ENCODE data around the gene COBL. TPM values are rescaled to one million over a fixed set of nuclear protein-coding genes. Genes with fewer than 3 reads are reported as not detected.
"Not testable (repeated sequence)": the region's sequence is repeated elsewhere in the genome, so short reads cannot be mapped to it uniquely, and the experiment has no call there.

The COBL gene
- total RNA-seq, 2 donors from 2014 or later = 36.5 to 46.6 TPM

GRCh38 chr7:51214098-51214497, 102.5 kb downstream of the COBL start:
- TF ChIP-seq POLR2AphosphoS5 (IDR thresholded peaks at IDR 0.05) = no peak
- no peak for TF ChIP-seq POLR2A (IDR thresholded peaks at IDR 0.05)
- TF ChIP-seq CTCF (IDR thresholded peaks at IDR 0.05) = no peak

GRCh38 chr7:51213618-51214017, 103.0 kb downstream of the COBL start:
- intact Hi-C loops (cut with DNase I) = no loop called here
- no peak for TF ChIP-seq POLR2AphosphoS5 (IDR thresholded peaks at IDR 0.05)
- no peak for TF ChIP-seq CTCF (IDR thresholded peaks at IDR 0.05)
- no peak for TF ChIP-seq POLR2A (IDR thresholded peaks at IDR 0.05)
- WGBS = 94% methylated on average over 9 of the region's 9 CpGs

More at GRCh38 chr7:51214098-51214497, 102.5 kb downstream of the COBL start:
- Histone ChIP-seq H3K4me3 (no peak overlapping the region), H3K4me1 (replicated peaks) (no peaks in the 10 kb centered on the region), H3K27me3 (replicated peaks; ENCODE audit: insufficient read depth) (no peaks in the 10 kb centered on the region), H3K36me3 (no peaks in the 10 kb centered on the region), H3K27ac (no peak overlapping the region), H3K9me3 (no peaks in the 10 kb centered on the region)
- 96% methylated on average over 7 of the region's 7 CpGs for WGBS
- intact Hi-C loops (cut with DNase I) = no loop called here
- no peak for DNase-seq (ENCODE audit: low spot score)

GRCh38 chr7:51210766-51211165, 105.8 kb downstream of the COBL start:
- H3K27me3 ChIP-seq (replicated peaks; ENCODE audit: insufficient read depth) = no peaks in the 10 kb centered on the region
- H3K36me3 ChIP-seq = no peaks in the 10 kb centered on the region
- H3K9me3 ChIP-seq = no peaks in the 10 kb centered on the region
- no peak overlapping the region for H3K27ac ChIP-seq
- no peak for DNase-seq (ENCODE audit: low spot score)
- 74% methylated on average over 3 of the region's 3 CpGs for WGBS
- TF ChIP-seq CTCF (IDR thresholded peaks at IDR 0.05) (no peak), POLR2A (IDR thresholded peaks at IDR 0.05) (no peak), POLR2AphosphoS5 (IDR thresholded peaks at IDR 0.05) (no peak)
- H3K4me3 ChIP-seq = no peak overlapping the region
- intact Hi-C loops (cut with DNase I) = no loop called here
- H3K4me1 ChIP-seq (replicated peaks) = no peaks in the 10 kb centered on the region

More at GRCh38 chr7:51213618-51214017, 103.0 kb downstream of the COBL start:
- Histone ChIP-seq H3K27ac (no peak overlapping the region), H3K4me1 (replicated peaks) (no peaks in the 10 kb centered on the region), H3K36me3 (no peaks in the 10 kb centered on the region), H3K9me3 (no peaks in the 10 kb centered on the region), H3K27me3 (replicated peaks; ENCODE audit: insufficient read depth) (no peaks in the 10 kb centered on the region), H3K4me3 (no peak overlapping the region)
- DNase-seq (ENCODE audit: low spot score) = no peak

GRCh38 chr7:51209426-51209825, 107.2 kb downstream of the COBL start:
- H3K36me3 ChIP-seq = no peaks in the 10 kb centered on the region
- WGBS = 89% methylated on average over 6 of the region's 6 CpGs
- intact Hi-C loops (cut with DNase I) = no loop called here
- H3K4me1 ChIP-seq (replicated peaks) = no peaks in the 10 kb centered on the region
- H3K27ac ChIP-seq = no peak overlapping the region
- H3K4me3 ChIP-seq = no peak overlapping the region
- H3K9me3 ChIP-seq = no peaks in the 10 kb centered on the region
- no peaks in the 10 kb centered on the region for H3K27me3 ChIP-seq (replicated peaks; ENCODE audit: insufficient read depth)
- no peak for DNase-seq (ENCODE audit: low spot score)
- TF ChIP-seq CTCF (IDR thresholded peaks at IDR 0.05) (no peak), POLR2AphosphoS5 (IDR thresholded peaks at IDR 0.05) (no peak), POLR2A (IDR thresholded peaks at IDR 0.05) (no peak)

- H3K4me1 ChIP-seq (replicated peaks); H3K9me3 ChIP-seq; H3K27me3 ChIP-seq (replicated peaks; ENCODE audit: insufficient read depth); H3K36me3 ChIP-seq; H3K4me3 ChIP-seq; intact Hi-C loops (cut with DNase I); DNase-seq (ENCODE audit: low spot score); H3K27ac ChIP-seq: not testable (repeated sequence)
- WGBS = over 99% methylated on average over 15 of the region's 30 CpGs
These were observed 108.5 kb downstream of the COBL start for GRCh38 chr7:51208125-51208524.

Measured in prostate gland (tissue), 2 donors.